Measurements from ENCODE around the gene SRBD1.

The SRBD1 gene

GRCh38 chr2:45458909-45459563 lies 152.0 kb downstream of the SRBD1 start:
- peaks cover 17% of the 10 kb centered on the region for H3K4me1 Mint-ChIP-seq
- peaks cover 6% of the 10 kb centered on the region for H3K27me3 Mint-ChIP-seq (ENCODE audit: low read depth, poor library complexity)
- peaks cover 21% of the 10 kb centered on the region for H3K36me3 Mint-ChIP-seq (ENCODE audit: low read depth)
- peak overlapping the region; percentile 18 for H3K27ac Mint-ChIP-seq
- TF ChIP-seq CTCF (IDR thresholded peaks at IDR 0.05), result no peak
- no peak overlapping the region for H3K4me3 Mint-ChIP-seq
- no peaks in the 10 kb centered on the region for H3K9me3 Mint-ChIP-seq
- DNase-seq, result no peak

- Mint-ChIP-seq H3K9me3 (peaks cover 5% of the 10 kb centered on the region), H3K27me3 (ENCODE audit: low read depth, poor library complexity) (peaks cover 3% of the 10 kb centered on the region), H3K27ac (no peak overlapping the region), H3K36me3 (ENCODE audit: low read depth) (peaks cover 28% of the 10 kb centered on the region), H3K4me1 (peaks cover 17% of the 10 kb centered on the region), H3K4me3 (no peak overlapping the region)
- no peak for DNase-seq
- no peak for TF ChIP-seq CTCF (IDR thresholded peaks at IDR 0.05)
These were observed 153.7 kb downstream of the SRBD1 start for GRCh38 chr2:45457211-45457945.

GRCh38 chr2:45452866-45453265 lies 158.2 kb downstream of the SRBD1 start:
- no peak for DNase-seq
- no peak for TF ChIP-seq CTCF (IDR thresholded peaks at IDR 0.05)
- Mint-ChIP-seq H3K4me3 (no peak overlapping the region), H3K36me3 (ENCODE audit: low read depth) (peaks cover 10% of the 10 kb centered on the region), H3K27me3 (ENCODE audit: low read depth, poor library complexity) (no peaks in the 10 kb centered on the region), H3K9me3 (peaks cover 5% of the 10 kb centered on the region), H3K4me1 (peaks cover 6% of the 10 kb centered on the region), H3K27ac (no peak overlapping the region)

- Mint-ChIP-seq H3K9me3 (peaks cover 5% of the 10 kb centered on the region), H3K4me3 (no peak overlapping the region), H3K27me3 (ENCODE audit: low read depth, poor library complexity) (no peaks in the 10 kb centered on the region), H3K4me1 (no peaks in the 10 kb centered on the region), H3K27ac (no peak overlapping the region), H3K36me3 (ENCODE audit: low read depth) (peaks cover 14% of the 10 kb centered on the region)
- DNase-seq, result no peak
- no peak for TF ChIP-seq CTCF (IDR thresholded peaks at IDR 0.05)
These were observed 160.4 kb downstream of the SRBD1 start for GRCh38 chr2:45450634-45451033.

- H3K27me3 Mint-ChIP-seq (ENCODE audit: low read depth, poor library complexity), result peaks cover 3% of the 10 kb centered on the region
- no peak overlapping the region for H3K27ac Mint-ChIP-seq
These were observed 162.8 kb downstream of the SRBD1 start for GRCh38 chr2:45448217-45448616.

More at GRCh38 chr2:45448217-45448616, 162.8 kb downstream of the SRBD1 start:
- no peaks in the 10 kb centered on the region for H3K4me1 Mint-ChIP-seq
- no peak for DNase-seq
- peaks cover 13% of the 10 kb centered on the region for H3K36me3 Mint-ChIP-seq (ENCODE audit: low read depth)
- H3K4me3 Mint-ChIP-seq, result no peak overlapping the region
- TF ChIP-seq CTCF (IDR thresholded peaks at IDR 0.05), result no peak
- H3K9me3 Mint-ChIP-seq, result peaks cover 4% of the 10 kb centered on the region
